SJSA1 (cell line): ENCODE measurements around the gene ULK1. TPM values are rescaled to one million over a fixed set of nuclear protein-coding genes. Genes with fewer than 3 reads are reported as not detected.

Experiments used
- DNase-seq, 2 experiments: peaks; one replicate each; pipeline ENCODE4 v3.0.0-alpha.2; 2015 to 2020; ENCODE audit warnings: low spot score in 2 of 2, low read depth in 1 of 2
- H3K27ac ChIP-seq: fragments of 250-450 bp; sonication (Bioruptor Pico); 2 replicates; pipeline ENCODE4 v1.5.1; 2020; ENCODE audit warnings: mild to moderate bottlenecking, moderate library complexity
- H3K27me3 ChIP-seq: fragments of 250-450 bp; sonication (Bioruptor Pico); replicated peaks from 2 replicates; pipeline ENCODE4 v1.5.1; 2020; ENCODE audit warnings: mild to moderate bottlenecking, moderate library complexity
- H3K36me3 ChIP-seq: fragments of 250-450 bp; sonication (Bioruptor Pico); 2 replicates; pipeline ENCODE4 v1.5.1; 2020; ENCODE audit warnings: mild to moderate bottlenecking
- H3K4me1 ChIP-seq: fragments of 250-450 bp; sonication (Bioruptor Pico); replicated peaks from 2 replicates; pipeline ENCODE4 v1.6.1; 2021; ENCODE audit warnings: mild to moderate bottlenecking
- H3K4me3 ChIP-seq: fragments of 250-450 bp; sonication (Bioruptor Pico); 2 replicates; pipeline ENCODE4 v1.5.1; 2020; ENCODE audit warnings: mild to moderate bottlenecking
- H3K9me3 ChIP-seq: fragments of 250-450 bp; sonication (Bioruptor Pico); replicated peaks from 2 replicates; pipeline ENCODE4 v1.5.1; 2020; ENCODE audit warnings: mild to moderate bottlenecking
- total RNA-seq: library from RNA; depleted of rRNA; stranded (reverse); fragments of >200 nt; shearing (Covaris generic); gene quantifications from 2 replicates; pipeline ENCODE4 v1.2.3, GENCODE V29; 2014

ULK1 gene
- total RNA-seq, 1 experiment from 2014 or later = 2.9 TPM

DNA sequence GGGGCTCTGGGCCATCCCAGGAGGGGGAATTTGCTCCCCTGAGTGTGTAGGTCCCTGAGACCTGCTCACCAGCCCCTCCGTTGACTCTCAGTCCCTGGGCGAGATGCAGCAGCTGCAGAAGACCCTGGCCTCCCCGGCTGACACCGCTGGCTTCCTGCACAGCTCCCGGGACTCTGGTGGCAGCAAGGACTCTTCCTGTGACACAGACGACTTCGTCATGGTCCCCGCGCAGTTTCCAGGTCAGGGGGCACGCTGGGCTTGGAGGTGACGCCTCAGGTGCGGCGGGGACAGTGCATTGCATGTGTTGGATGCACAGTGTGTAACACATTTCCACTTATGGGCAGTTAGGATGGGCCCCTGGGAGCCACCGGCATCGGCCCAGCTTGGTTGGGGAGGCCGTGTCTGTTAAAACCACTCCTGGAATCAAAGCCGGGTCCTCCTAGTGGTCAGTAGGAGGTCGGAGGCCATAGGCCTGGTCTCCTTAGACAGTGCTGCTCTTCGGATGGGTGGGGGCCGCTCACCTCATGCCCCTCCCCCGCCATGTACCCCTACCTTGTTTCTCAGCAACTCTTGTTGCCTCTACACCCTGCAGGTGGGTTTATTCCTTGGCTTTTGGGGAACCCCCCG, 17.5 kb downstream of the ULK1 start:
- DNase-seq = peak in 1 of 2 experiments; percentile 42
- Histone ChIP-seq H3K27ac (no peak overlapping the region), H3K36me3 (peaks cover 60% of the 10 kb centered on the region)

DNA sequence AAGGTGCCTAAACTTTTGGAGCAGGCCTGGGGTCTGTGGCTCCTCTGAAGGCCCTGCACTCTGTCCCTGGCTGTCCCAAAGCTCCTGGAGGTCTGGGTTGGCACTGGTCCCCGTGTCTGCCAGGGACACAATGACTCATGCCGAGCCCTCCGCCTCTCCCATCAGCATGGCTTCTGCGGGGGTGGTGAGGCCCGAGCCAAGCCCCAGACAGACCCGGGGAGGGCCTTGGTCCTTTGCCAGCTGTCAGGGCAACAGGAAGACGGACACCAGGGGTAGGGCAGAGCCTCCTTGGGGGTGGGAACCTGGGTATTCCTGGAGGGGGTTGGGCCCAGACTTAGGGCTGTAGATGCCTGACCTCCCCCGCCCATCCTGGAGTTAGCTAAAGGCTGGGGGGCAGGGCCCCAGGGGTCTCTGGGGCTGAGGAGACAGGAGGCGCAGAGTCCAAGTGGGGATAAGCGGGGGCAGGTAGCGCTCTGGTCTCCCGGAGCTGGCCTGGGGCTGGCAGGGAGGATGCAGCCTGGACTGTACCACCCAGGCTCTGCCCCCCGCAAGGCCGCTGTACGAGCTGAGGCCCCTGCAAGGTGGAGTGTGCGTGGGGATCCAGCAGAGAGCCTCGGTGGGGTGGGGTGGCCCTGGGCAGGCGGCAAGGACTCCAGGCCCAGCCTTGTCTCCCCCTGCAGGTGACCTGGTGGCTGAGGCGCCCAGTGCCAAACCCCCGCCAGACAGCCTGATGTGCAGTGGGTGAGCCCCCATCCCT, 18.3 kb downstream of the ULK1 start:
- H3K27me3 ChIP-seq = no peaks in the 10 kb centered on the region
- H3K9me3 ChIP-seq = no peaks in the 10 kb centered on the region
- H3K27ac ChIP-seq = no peak overlapping the region
- DNase-seq = peak; percentile 74 to 94
- H3K36me3 ChIP-seq = peaks cover 60% of the 10 kb centered on the region
- H3K4me3 ChIP-seq = no peak overlapping the region
- H3K4me1 ChIP-seq = peaks cover 22% of the 10 kb centered on the region

More for the DNA sequence above, 17.5 kb downstream of the ULK1 start:
- Histone ChIP-seq H3K27me3 (no peaks in the 10 kb centered on the region), H3K9me3 (no peaks in the 10 kb centered on the region), H3K4me3 (no peak overlapping the region), H3K4me1 (peaks cover 22% of the 10 kb centered on the region)

DNA sequence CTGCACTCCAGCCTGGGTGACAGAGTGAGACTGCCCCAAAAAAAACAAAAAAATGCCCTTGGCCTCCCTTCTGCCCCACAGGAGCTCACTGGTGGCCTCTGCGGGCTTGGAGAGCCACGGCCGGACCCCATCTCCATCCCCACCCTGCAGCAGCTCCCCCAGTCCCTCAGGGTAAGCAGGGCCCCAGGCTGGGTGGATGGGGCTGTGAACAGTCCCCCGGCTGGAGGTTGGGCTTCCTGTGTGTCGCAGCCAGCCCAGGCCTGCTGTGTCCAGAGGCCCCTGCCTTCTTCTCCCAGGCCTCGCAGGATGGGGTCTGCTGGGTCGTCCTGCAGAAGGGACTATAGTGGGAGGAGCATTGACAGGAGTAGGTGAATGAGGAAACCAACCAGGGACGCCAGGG, 19.2 kb downstream of the ULK1 start:
- no peaks in the 10 kb centered on the region for H3K9me3 ChIP-seq
- H3K27me3 ChIP-seq = no peaks in the 10 kb centered on the region
- DNase-seq = peak in 1 of 2 experiments; percentile 43
- peaks cover 58% of the 10 kb centered on the region for H3K36me3 ChIP-seq
- H3K4me1 ChIP-seq = peaks cover 22% of the 10 kb centered on the region
- H3K4me3 ChIP-seq = no peak overlapping the region
- H3K27ac ChIP-seq = no peak overlapping the region

- no peaks in the 10 kb centered on the region for H3K9me3 ChIP-seq
- H3K4me1 ChIP-seq = peaks cover 22% of the 10 kb centered on the region
- H3K27me3 ChIP-seq = no peaks in the 10 kb centered on the region
- no peak for DNase-seq
- H3K27ac ChIP-seq = no peak overlapping the region
- peaks cover 52% of the 10 kb centered on the region for H3K36me3 ChIP-seq
- no peak overlapping the region for H3K4me3 ChIP-seq
Observed at GRCh38 chr12:131914179-131914702, 19.8 kb downstream of the ULK1 start.

- no peak overlapping the region for H3K4me3 ChIP-seq
- H3K27ac ChIP-seq = no peak overlapping the region
- H3K9me3 ChIP-seq = no peaks in the 10 kb centered on the region
- no peaks in the 10 kb centered on the region for H3K27me3 ChIP-seq
- DNase-seq = no peak
- H3K36me3 ChIP-seq = peaks cover 60% of the 10 kb centered on the region
- peaks cover 22% of the 10 kb centered on the region for H3K4me1 ChIP-seq
Observed at GRCh38 chr12:131915000-131915689, 20.7 kb downstream of the ULK1 start.

DNA sequence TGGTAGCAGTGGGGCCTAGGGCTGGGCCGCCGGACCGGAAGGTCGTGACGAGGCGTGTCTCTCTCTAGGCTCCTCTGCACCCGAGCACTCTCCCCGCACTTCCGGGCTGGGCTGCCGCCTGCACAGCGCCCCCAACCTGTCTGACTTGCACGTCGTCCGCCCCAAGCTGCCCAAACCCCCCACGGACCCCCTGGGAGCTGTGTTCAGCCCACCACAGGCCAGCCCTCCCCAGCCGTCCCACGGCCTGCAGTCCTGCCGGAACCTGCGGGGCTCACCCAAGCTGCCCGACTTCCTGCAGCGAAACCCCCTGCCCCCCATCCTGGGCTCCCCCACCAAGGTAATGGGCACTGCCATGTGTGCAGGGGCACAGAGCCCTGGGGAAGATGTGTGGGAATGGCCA, 21.4 kb downstream of the ULK1 start:
- DNase-seq = no peak
- Histone ChIP-seq H3K9me3 (no peaks in the 10 kb centered on the region), H3K4me1 (peaks cover 17% of the 10 kb centered on the region), H3K4me3 (no peak overlapping the region), H3K36me3 (peaks cover 61% of the 10 kb centered on the region), H3K27me3 (no peaks in the 10 kb centered on the region), H3K27ac (no peak overlapping the region)

DNA sequence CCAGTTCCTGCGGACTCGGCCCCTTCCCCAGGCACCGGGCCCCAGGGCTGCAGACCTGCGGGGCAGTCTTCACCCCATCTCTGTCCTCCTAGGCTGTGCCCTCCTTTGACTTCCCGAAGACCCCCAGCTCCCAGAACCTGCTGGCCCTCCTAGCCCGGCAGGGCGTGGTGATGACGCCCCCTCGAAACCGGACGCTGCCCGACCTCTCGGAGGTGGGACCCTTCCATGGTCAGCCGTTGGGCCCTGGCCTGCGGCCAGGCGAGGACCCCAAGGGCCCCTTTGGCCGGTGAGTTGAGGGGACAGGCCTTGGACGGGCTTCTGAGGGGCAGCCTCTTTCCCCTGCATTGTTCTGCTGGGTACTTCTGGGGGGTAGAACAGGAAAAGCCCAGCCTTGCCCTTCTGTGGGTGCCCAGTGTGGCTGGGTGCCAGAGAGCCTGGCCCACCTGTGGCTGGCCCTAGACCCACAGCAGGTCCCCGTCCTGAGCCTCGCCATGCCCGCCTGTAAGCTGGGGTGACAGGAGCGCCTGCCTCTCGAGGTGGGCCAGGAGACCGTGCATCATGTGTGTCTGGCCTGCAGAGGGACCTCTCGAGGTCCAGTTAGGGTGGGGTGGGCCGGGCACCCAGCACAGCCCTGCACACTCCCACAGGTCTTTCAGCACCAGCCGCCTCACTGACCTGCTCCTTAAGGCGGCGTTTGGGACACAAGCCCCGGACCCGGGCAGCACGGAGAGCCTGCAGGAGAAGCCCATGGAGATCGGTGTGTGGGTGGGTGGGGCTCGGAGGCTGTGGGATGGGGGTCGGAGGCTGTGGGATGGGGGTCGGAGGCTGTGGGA, 22.1 kb downstream of the ULK1 start:
- Histone ChIP-seq H3K4me3 (no peak overlapping the region), H3K4me1 (peaks cover 14% of the 10 kb centered on the region), H3K36me3 (peaks cover 56% of the 10 kb centered on the region), H3K27me3 (no peaks in the 10 kb centered on the region), H3K9me3 (no peaks in the 10 kb centered on the region), H3K27ac (no peak overlapping the region)
- no peak for DNase-seq

- Histone ChIP-seq H3K36me3 (peaks cover 49% of the 10 kb centered on the region), H3K9me3 (no peaks in the 10 kb centered on the region), H3K27me3 (no peaks in the 10 kb centered on the region), H3K27ac (no peak overlapping the region), H3K4me1 (peaks cover 9% of the 10 kb centered on the region), H3K4me3 (no peak overlapping the region)
- peak in 1 of 2 experiments; percentile 78 for DNase-seq
Observed at GRCh38 chr12:131917139-131917710, 22.8 kb downstream of the ULK1 start.

- Histone ChIP-seq H3K9me3 (no peaks in the 10 kb centered on the region), H3K4me1 (peaks cover 3% of the 10 kb centered on the region), H3K4me3 (no peak overlapping the region), H3K27me3 (no peaks in the 10 kb centered on the region), H3K27ac (no peak overlapping the region), H3K36me3 (peaks cover 48% of the 10 kb centered on the region)
- DNase-seq = no peak
Observed at GRCh38 chr12:131917711-131918306, 23.4 kb downstream of the ULK1 start.

DNA sequence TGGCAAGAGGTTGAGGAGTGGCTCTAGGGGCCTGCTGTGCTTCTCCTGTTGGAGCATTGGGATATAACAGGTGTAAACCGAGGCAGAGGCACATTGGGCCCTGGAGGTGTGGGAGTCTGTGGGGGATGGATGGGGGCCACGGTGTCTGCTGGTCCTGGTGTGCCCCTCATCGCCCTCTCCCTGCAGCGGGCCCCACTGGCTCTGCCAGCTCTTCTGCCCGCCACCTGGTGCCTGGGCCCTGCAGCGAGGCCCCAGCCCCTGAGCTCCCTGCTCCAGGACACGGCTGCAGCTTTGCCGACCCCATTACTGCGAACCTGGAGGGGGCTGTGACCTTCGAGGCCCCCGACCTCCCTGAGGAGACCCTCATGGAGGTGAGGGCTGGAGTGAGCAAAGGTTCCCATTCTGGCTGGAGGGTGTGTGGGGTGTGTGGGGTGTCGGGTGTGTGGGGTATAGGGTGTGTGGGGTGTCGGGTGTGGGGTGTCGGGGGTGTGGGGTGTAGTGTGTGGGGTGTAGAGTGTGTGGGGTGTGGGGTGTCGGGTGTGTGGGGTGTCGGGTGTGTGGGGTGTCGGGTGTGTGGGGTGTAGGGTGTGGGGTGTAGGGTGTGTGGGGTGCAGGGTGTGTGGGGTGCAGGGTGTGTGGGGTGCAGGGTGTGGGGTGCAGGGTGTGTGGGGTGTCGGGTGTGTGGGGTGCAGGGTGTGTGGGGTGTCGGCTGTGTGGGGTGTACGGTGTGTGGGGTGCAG, 24.1 kb downstream of the ULK1 start:
- H3K27ac ChIP-seq = no peak overlapping the region
- H3K36me3 ChIP-seq = peaks cover 44% of the 10 kb centered on the region
- no peaks in the 10 kb centered on the region for H3K9me3 ChIP-seq
- H3K27me3 ChIP-seq = no peaks in the 10 kb centered on the region
- H3K4me1 ChIP-seq = no peaks in the 10 kb centered on the region
- no peak for DNase-seq
- H3K4me3 ChIP-seq = no peak overlapping the region

GRCh38 chr12:131919051-131919347, 24.6 kb downstream of the ULK1 start:
- no peaks in the 10 kb centered on the region for H3K27me3 ChIP-seq
- H3K27ac ChIP-seq = no peak overlapping the region
- no peaks in the 10 kb centered on the region for H3K4me1 ChIP-seq
- H3K4me3 ChIP-seq = no peak overlapping the region
- peaks cover 41% of the 10 kb centered on the region for H3K36me3 ChIP-seq
- H3K9me3 ChIP-seq = no peaks in the 10 kb centered on the region
- DNase-seq = no peak

DNA sequence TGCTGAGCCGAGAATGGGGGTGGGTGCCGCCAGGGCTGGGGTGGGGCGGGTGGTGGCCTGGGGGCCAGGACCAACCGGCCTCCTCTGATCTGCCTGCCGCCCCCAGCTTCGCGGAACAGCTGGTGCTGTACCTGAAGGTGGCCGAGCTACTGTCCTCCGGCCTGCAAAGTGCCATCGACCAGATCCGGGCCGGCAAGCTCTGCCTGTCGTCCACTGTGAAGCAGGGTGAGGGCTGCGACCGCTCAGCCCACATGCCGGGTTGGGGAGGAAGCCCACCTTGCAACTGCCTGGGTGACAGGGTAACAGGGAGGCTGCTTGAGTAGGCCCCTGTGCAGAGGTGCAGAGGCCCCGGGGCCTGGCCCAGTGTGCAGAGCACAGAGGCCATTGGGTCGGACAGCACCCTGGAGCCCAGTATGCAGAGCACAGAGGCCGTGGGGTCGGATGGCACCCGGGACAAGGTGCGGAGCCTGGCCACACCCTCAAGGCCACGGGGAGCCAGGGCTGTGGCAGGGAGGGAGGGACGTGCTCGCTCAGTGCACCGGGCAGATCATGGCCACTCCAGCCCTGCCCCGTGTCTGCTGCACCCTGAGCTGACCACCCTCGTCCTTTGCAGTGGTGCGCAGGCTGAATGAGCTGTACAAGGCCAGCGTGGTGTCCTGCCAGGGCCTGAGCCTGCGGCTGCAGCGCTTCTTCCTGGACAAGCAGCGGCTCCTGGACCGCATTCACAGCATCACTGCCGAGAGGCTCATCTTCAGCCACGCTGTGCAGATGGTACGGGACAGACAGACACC, 25.1 kb downstream of the ULK1 start:
- Histone ChIP-seq H3K9me3 (no peaks in the 10 kb centered on the region), H3K36me3 (peaks cover 36% of the 10 kb centered on the region), H3K4me1 (no peaks in the 10 kb centered on the region), H3K4me3 (no peak overlapping the region), H3K27me3 (no peaks in the 10 kb centered on the region), H3K27ac (no peak overlapping the region)
- no peak for DNase-seq
